HepG2 (cell line): ENCODE measurements around the gene QRICH2. TPM values are rescaled to one million over a fixed set of nuclear protein-coding genes. Genes with fewer than 3 reads are reported as not detected.

Experiments
- CCDC6 ChIP-seq: sonication (generic); formaldehyde crosslinking; IDR thresholded peaks from 2 replicates; pipeline ENCODE4 v1.8.1; 2022; ENCODE audit warnings: mild to moderate bottlenecking, missing genetic modification reagents, moderate library complexity
- E2F2 ChIP-seq: sonication (generic); formaldehyde crosslinking; IDR thresholded peaks from 2 replicates; pipeline ENCODE4 v1.4.0; 2020; ENCODE audit warnings: missing genetic modification reagents, borderline replicate concordance
- GLI4 ChIP-seq: sonication (generic); formaldehyde crosslinking; IDR thresholded peaks from 2 replicates; pipeline ENCODE4 v1.5.1; 2020; ENCODE audit warnings: missing genetic modification reagents, mild to moderate bottlenecking, moderate library complexity, borderline replicate concordance
- KLF16 ChIP-seq, 2 experiments: sonication (generic) in 1 of 2; formaldehyde crosslinking in 1 of 2; IDR thresholded peaks; 2 replicates each; pipeline versions ENCODE4 v1.6.1 to v1.8.0; 2016 to 2023; ENCODE audit warnings: missing genetic modification reagents in 2 of 2, missing compliant biosample characterization in 1 of 2
- KMT2A ChIP-seq: sonication (generic); formaldehyde crosslinking; IDR thresholded peaks from 2 replicates; pipeline ENCODE4 v1.4.0; 2020; ENCODE audit warnings: missing genetic modification reagents
- PBX3 ChIP-seq: sonication (generic); formaldehyde crosslinking; IDR thresholded peaks from 2 replicates; pipeline ENCODE4 v1.8.1; 2023; ENCODE audit warnings: missing genetic modification reagents, inconsistent platforms, borderline replicate concordance
- REST ChIP-seq, 2 experiments: IDR thresholded peaks; 2 replicates each; pipeline ENCODE4 v1.6.1; 2011 to 2012; ENCODE audit warnings: low read length in 2 of 2, borderline replicate concordance in 1 of 2, low read depth in 1 of 2, mild to moderate bottlenecking in 1 of 2, moderate library complexity in 1 of 2
- TARDBP ChIP-seq: sonication (generic); formaldehyde crosslinking; IDR thresholded peaks from 2 replicates; pipeline ENCODE4 v1.8.0; 2022; ENCODE audit warnings: mild to moderate bottlenecking, missing genetic modification reagents
- THYN1 ChIP-seq: sonication (generic); formaldehyde crosslinking; IDR thresholded peaks from 2 replicates; pipeline ENCODE4 v1.8.1; 2023; ENCODE audit warnings: low read depth, mild to moderate bottlenecking, moderate library complexity, missing genetic modification reagents, borderline replicate concordance
- ZNF180 ChIP-seq: sonication (generic); formaldehyde crosslinking; IDR thresholded peaks from 2 replicates; pipeline ENCODE4 v1.4.0; 2020; ENCODE audit warnings: low read depth, missing genetic modification reagents, borderline replicate concordance
- ZNF383 ChIP-seq: sonication (generic); formaldehyde crosslinking; IDR thresholded peaks from 2 replicates; pipeline ENCODE4 v1.4.0; 2020; ENCODE audit warnings: missing genetic modification reagents, mild to moderate bottlenecking, borderline replicate concordance
- ZNF816 ChIP-seq: sonication (generic); formaldehyde crosslinking; IDR thresholded peaks from 2 replicates; pipeline ENCODE4 v1.8.0; 2022; ENCODE audit warnings: missing genetic modification reagents, mild to moderate bottlenecking, borderline replicate concordance
- ZSCAN22 ChIP-seq: sonication (generic); formaldehyde crosslinking; IDR thresholded peaks from 2 replicates; pipeline ENCODE4 v1.4.0; 2020; ENCODE audit warnings: mild to moderate bottlenecking, missing genetic modification reagents
- polyA plus RNA-seq, 8 experiments: library from polyadenylated mRNA; depleted of rRNA in 3 of 8; stranded (reverse) in 7 of 8; unstranded in 1 of 8; fragments of >200 nt; fragmentation: Illumina TruSeq in 4 of 8; extraction: Trizol in 4 of 8; gene quantifications; 2 replicates each; pipeline versions ENCODE4 v1.2.1 to v1.2.3, GENCODE V29; 2011 to 2016; ENCODE audit warnings: low read depth in 4 of 8, missing spikeins in 1 of 8, mixed read lengths in 1 of 8; ENCODE audit not compliant: insufficient read depth in 1 of 8
- total RNA-seq, 5 experiments: library from RNA; depleted of rRNA; stranded (reverse); fragments of >200 nt; fragmentation: Illumina TruSeq; extraction: Trizol; gene quantifications; 2 replicates each; pipeline ENCODE4 v1.2.3, GENCODE V29; 2016; ENCODE audit warnings: low read depth in 1 of 5
- TF ChIP-seq, protein P1 (sequence below): sonication (generic); formaldehyde crosslinking; IDR thresholded peaks from 2 replicates; pipeline ENCODE4 v1.4.0; 2020; ENCODE audit warnings: missing genetic modification reagents, borderline replicate concordance
- TF ChIP-seq, protein P2 (sequence below): sonication (generic); formaldehyde crosslinking; conservative IDR thresholded peaks from 2 replicates; pipeline ENCODE4 v1.4.0; 2020; ENCODE audit warnings: missing genetic modification reagents
- TF ChIP-seq, protein P3 (sequence below): sonication (generic); formaldehyde crosslinking; conservative IDR thresholded peaks from 2 replicates; pipeline ENCODE4 v1.4.0; 2020; ENCODE audit warnings: missing genetic modification reagents

Gene QRICH2
- total and polyA plus RNA-seq, 2 of the 13 experiments (the other 11 are each of a cell fraction or from before 2014, with no cell fraction given) = 3.7 to 5.7 TPM

GRCh38 chr17:76357597-76358158 lies 49.6 kb upstream of the QRICH2 start (continued):
- TF ChIP-seq, protein P1, sequence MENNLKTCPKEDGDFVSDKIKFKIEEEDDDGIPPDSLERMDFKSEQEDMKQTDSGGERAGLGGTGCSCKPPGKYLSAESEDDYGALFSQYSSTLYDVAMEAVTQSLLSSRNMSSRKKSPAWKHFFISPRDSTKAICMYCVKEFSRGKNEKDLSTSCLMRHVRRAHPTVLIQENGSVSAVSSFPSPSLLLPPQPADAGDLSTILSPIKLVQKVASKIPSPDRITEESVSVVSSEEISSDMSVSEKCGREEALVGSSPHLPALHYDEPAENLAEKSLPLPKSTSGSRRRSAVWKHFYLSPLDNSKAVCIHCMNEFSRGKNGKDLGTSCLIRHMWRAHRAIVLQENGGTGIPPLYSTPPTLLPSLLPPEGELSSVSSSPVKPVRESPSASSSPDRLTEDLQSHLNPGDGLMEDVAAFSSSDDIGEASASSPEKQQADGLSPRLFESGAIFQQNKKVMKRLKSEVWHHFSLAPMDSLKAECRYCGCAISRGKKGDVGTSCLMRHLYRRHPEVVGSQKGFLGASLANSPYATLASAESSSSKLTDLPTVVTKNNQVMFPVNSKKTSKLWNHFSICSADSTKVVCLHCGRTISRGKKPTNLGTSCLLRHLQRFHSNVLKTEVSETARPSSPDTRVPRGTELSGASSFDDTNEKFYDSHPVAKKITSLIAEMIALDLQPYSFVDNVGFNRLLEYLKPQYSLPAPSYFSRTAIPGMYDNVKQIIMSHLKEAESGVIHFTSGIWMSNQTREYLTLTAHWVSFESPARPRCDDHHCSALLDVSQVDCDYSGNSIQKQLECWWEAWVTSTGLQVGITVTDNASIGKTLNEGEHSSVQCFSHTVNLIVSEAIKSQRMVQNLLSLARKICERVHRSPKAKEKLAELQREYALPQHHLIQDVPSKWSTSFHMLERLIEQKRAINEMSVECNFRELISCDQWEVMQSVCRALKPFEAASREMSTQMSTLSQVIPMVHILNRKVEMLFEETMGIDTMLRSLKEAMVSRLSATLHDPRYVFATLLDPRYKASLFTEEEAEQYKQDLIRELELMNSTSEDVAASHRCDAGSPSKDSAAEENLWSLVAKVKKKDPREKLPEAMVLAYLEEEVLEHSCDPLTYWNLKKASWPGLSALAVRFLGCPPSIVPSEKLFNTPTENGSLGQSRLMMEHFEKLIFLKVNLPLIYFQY (CRISPR knock-in tag) = no peak
- TF ChIP-seq KLF16 (CRISPR knock-in tag; IDR thresholded peaks at IDR 0.05) (0 out of 4 replicates have a peak, but pooled peaks of 1 of the 2 experiments have one; percentile 8), KMT2A (CRISPR knock-in tag) (no peak), ZSCAN22 (CRISPR knock-in tag) (no peak), ZNF180 (CRISPR knock-in tag) (no peak), ZNF816 (no peak), ZNF383 (CRISPR knock-in tag) (no peak), REST (IDR thresholded peaks at IDR 0.05; ENCODE audit: borderline replicate concordance in 1 of 2, low read depth in 1 of 2, low read length in 2 of 2) (peak in 1 of 2 experiments; percentile 23; a peak in 1 of 4 replicates), TARDBP (no peak), THYN1 (no peak), GLI4 (CRISPR knock-in tag) (no peak), E2F2 (CRISPR knock-in tag) (no peak), CCDC6 (CRISPR knock-in tag) (no peak), PBX3 (no peak)
- TF ChIP-seq, protein P2, sequence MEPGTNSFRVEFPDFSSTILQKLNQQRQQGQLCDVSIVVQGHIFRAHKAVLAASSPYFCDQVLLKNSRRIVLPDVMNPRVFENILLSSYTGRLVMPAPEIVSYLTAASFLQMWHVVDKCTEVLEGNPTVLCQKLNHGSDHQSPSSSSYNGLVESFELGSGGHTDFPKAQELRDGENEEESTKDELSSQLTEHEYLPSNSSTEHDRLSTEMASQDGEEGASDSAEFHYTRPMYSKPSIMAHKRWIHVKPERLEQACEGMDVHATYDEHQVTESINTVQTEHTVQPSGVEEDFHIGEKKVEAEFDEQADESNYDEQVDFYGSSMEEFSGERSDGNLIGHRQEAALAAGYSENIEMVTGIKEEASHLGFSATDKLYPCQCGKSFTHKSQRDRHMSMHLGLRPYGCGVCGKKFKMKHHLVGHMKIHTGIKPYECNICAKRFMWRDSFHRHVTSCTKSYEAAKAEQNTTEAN (CRISPR knock-in tag) = no peak
- TF ChIP-seq, protein P3, sequence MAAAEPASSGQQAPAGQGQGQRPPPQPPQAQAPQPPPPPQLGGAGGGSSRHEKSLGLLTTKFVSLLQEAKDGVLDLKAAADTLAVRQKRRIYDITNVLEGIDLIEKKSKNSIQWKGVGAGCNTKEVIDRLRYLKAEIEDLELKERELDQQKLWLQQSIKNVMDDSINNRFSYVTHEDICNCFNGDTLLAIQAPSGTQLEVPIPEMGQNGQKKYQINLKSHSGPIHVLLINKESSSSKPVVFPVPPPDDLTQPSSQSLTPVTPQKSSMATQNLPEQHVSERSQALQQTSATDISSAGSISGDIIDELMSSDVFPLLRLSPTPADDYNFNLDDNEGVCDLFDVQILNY (CRISPR knock-in tag) = no peak
